NCI-H187 treated with DMSO at 0.1 percent for 48 hours (cell line): ENCODE data around the gene MBTPS2.
"Not testable (repeated sequence)": the region's sequence is repeated elsewhere in the genome, so short reads cannot be mapped to it uniquely, and the experiment has no call there.

Experiments used
- DNase-seq: peaks from one replicate; lab custom pipeline; 2025; lab: John Stamatoyannopoulos, UW

The MBTPS2 gene

GRCh38 chrX:21839334-21840192 lies at the start of gene MBTPS2:
Gene MBTPS2, plus strand, starts transcription at chrX:21839617. Its CDS starts 118 bp downstream, at chrX:21839735.
- peak; percentile 21 for DNase-seq

- DNase-seq = peak; percentile 5
These were observed 40.7 kb upstream of the MBTPS2 start for GRCh38 chrX:21798677-21799219.

- no peak for DNase-seq
These were observed 39.6 kb upstream of the MBTPS2 start for GRCh38 chrX:21799767-21800166.

GRCh38 chrX:21800344-21800770 lies 39.1 kb upstream of the MBTPS2 start:
- no peak for DNase-seq

- DNase-seq = no peak
These were observed 37.3 kb upstream of the MBTPS2 start for GRCh38 chrX:21802054-21802670.

GRCh38 chrX:21802839-21803238 lies 36.6 kb upstream of the MBTPS2 start:
- DNase-seq = no peak

GRCh38 chrX:21806691-21807090 lies 32.7 kb upstream of the MBTPS2 start:
- no peak for DNase-seq

GRCh38 chrX:21811832-21812231 lies 27.6 kb upstream of the MBTPS2 start:
- DNase-seq = no peak

GRCh38 chrX:21812628-21813027 lies 26.8 kb upstream of the MBTPS2 start:
- no peak for DNase-seq

GRCh38 chrX:21813612-21814368 lies 25.6 kb upstream of the MBTPS2 start:
- no peak for DNase-seq

GRCh38 chrX:21816136-21816535 lies 23.3 kb upstream of the MBTPS2 start:
- DNase-seq = no peak

GRCh38 chrX:21820170-21820569 lies 19.2 kb upstream of the MBTPS2 start:
- DNase-seq = not testable (repeated sequence)

GRCh38 chrX:21821875-21822274 lies 17.5 kb upstream of the MBTPS2 start:
- DNase-seq = no peak

GRCh38 chrX:21831496-21831895 lies 7.9 kb upstream of the MBTPS2 start:
- no peak for DNase-seq

GRCh38 chrX:21837056-21837455 lies 2.4 kb upstream of the MBTPS2 start:
- no peak for DNase-seq

GRCh38 chrX:21838937-21839333 lies 482 bp upstream of the MBTPS2 start:
- no peak for DNase-seq

GRCh38 chrX:21840193-21840545 lies 752 bp downstream of the MBTPS2 start:
- no peak for DNase-seq

GRCh38 chrX:21843179-21843578 lies 3.8 kb downstream of the MBTPS2 start:
- no peak for DNase-seq

GRCh38 chrX:21845096-21845495 lies 5.7 kb downstream of the MBTPS2 start:
- no peak for DNase-seq

GRCh38 chrX:21847342-21847741 lies 7.9 kb downstream of the MBTPS2 start:
- DNase-seq = no peak

- no peak for DNase-seq
These were observed 14.2 kb downstream of the MBTPS2 start for GRCh38 chrX:21853578-21853977.

- no peak for DNase-seq
These were observed 16.6 kb downstream of the MBTPS2 start, which contains the start of gene YY2 for GRCh38 chrX:21855937-21856415. Gene YY2, plus strand, starts transcription at chrX:21855987. Its CDS starts 498 bp downstream, at chrX:21856485.
